HEK293 (cell line): ENCODE results near the gene C16orf78.

ENCODE experiments used
- CTCF ChIA-PET: fragments of 350-600 bp; formaldehyde crosslinking; extraction: SDS; loops from one replicate; lab custom pipeline; 2021; ENCODE audit warnings: antibody characterized with exemption; lab: Yijun Ruan, JAX
- POLR2A ChIA-PET: fragments of 300-600 bp; formaldehyde crosslinking; extraction: SDS; loops from one replicate; lab custom pipeline; 2020; ENCODE audit warnings: antibody characterized with exemption, inconsistent platforms; lab: Yijun Ruan, JAX
- H3K27ac ChIP-seq: fragments of 200-500 bp; sonication (Bioruptor generic); 2 replicates; pipeline ENCODE4 v1.5.1; 2014; ENCODE audit warnings: low read depth, low read length, control low read depth, inconsistent platforms; ENCODE audit errors: extremely low read depth
- H3K36me3 ChIP-seq, 2 experiments: fragments of 200-500 bp in 1 of 2; sonication (Bioruptor generic) in 1 of 2; 1 replicate in 1 of 2; 2 replicates in 1 of 2; pipeline ENCODE4 v1.5.1; 2014 to 2017; ENCODE audit warnings: inconsistent platforms in 2 of 2, low read length in 2 of 2; ENCODE audit not compliant: control insufficient read depth in 2 of 2, insufficient read depth in 1 of 2
- H3K4me1 ChIP-seq: fragments of 200-500 bp; sonication (Bioruptor generic); 2 replicates; pipeline ENCODE4 v1.5.1; 2014; ENCODE audit warnings: mild to moderate bottlenecking, low read length, inconsistent platforms; ENCODE audit not compliant: control insufficient read depth, insufficient read depth
- H3K4me3 ChIP-seq: 2 replicates; pipeline ENCODE4 v1.5.1; 2011; ENCODE audit warnings: low read depth, mild to moderate bottlenecking, control low read depth, low read length, moderate library complexity
- H3K9me3 ChIP-seq: fragments of 200-500 bp; sonication (Bioruptor generic); 2 replicates; pipeline ENCODE4 v1.5.1; 2014; ENCODE audit warnings: low read depth, low read length, inconsistent platforms; ENCODE audit not compliant: control insufficient read depth, insufficient read depth
- EGR2 ChIP-seq: fragments of 450-650 bp; formaldehyde crosslinking; IDR thresholded peaks from 2 replicates; pipeline ENCODE4 v1.5.1; 2016; ENCODE audit warnings: low read depth, missing biosample characterization, missing genetic modification characterization
- GFI1B ChIP-seq: fragments of 450-650 bp; formaldehyde crosslinking; IDR thresholded peaks from 2 replicates; pipeline ENCODE4 v1.5.1; 2016; ENCODE audit warnings: missing biosample characterization, missing genetic modification characterization
- HOXA7 ChIP-seq: sonication (generic); formaldehyde crosslinking; IDR thresholded peaks from 2 replicates; pipeline ENCODE4 v1.8.1; 2022; ENCODE audit warnings: missing genetic modification reagents, borderline replicate concordance
- HOXD13 ChIP-seq: sonication (generic); formaldehyde crosslinking; IDR thresholded peaks from 2 replicates; pipeline ENCODE4 v1.8.0; 2022; ENCODE audit warnings: missing genetic modification reagents, borderline replicate concordance
- KLF8 ChIP-seq: fragments of 450-650 bp; formaldehyde crosslinking; IDR thresholded peaks from 2 replicates; pipeline ENCODE4 v1.5.1; 2016; ENCODE audit warnings: missing biosample characterization, missing genetic modification characterization
- MZF1 ChIP-seq: fragments of 450-650 bp; formaldehyde crosslinking; IDR thresholded peaks from 2 replicates; pipeline ENCODE4 v1.5.1; 2017; ENCODE audit warnings: missing biosample characterization, missing genetic modification characterization, borderline replicate concordance
- OSR2 ChIP-seq: fragments of 450-650 bp; formaldehyde crosslinking; IDR thresholded peaks from 2 replicates; pipeline ENCODE4 v1.5.1; 2016; ENCODE audit warnings: missing biosample characterization, missing genetic modification characterization
- SP2 ChIP-seq: fragments of 450-650 bp; formaldehyde crosslinking; IDR thresholded peaks from 2 replicates; pipeline ENCODE4 v1.5.1; 2016; ENCODE audit warnings: missing biosample characterization, missing genetic modification characterization
- YY1 ChIP-seq: fragments of 450-650 bp; formaldehyde crosslinking; IDR thresholded peaks from 2 replicates; pipeline ENCODE4 v1.5.1; 2018; ENCODE audit warnings: missing biosample characterization, missing genetic modification characterization
- ZFHX2 ChIP-seq: fragments of 450-650 bp; formaldehyde crosslinking; conservative IDR thresholded peaks from 2 replicates; pipeline ENCODE4 v1.5.1; 2016; ENCODE audit warnings: missing biosample characterization, missing genetic modification characterization
- ZFP41 ChIP-seq: fragments of 450-650 bp; formaldehyde crosslinking; IDR thresholded peaks from 2 replicates; pipeline ENCODE4 v1.5.1; 2016; ENCODE audit warnings: missing biosample characterization, missing genetic modification characterization, borderline replicate concordance
- ZNF175 ChIP-seq: fragments of 450-650 bp; formaldehyde crosslinking; IDR thresholded peaks from 2 replicates; pipeline ENCODE4 v1.5.1; 2016; ENCODE audit warnings: missing biosample characterization, missing genetic modification characterization
- ZNF184 ChIP-seq: fragments of 450-650 bp; IDR thresholded peaks from 2 replicates; pipeline ENCODE4 v1.5.1; 2018; ENCODE audit warnings: missing biosample characterization, mild to moderate bottlenecking, missing genetic modification characterization
- ZNF341 ChIP-seq: fragments of 450-650 bp; formaldehyde crosslinking; IDR thresholded peaks from 2 replicates; pipeline ENCODE4; 2016; ENCODE audit warnings: low read depth, missing biosample characterization, missing genetic modification characterization
- ZNF433 ChIP-seq: fragments of 450-650 bp; formaldehyde crosslinking; IDR thresholded peaks from 2 replicates; pipeline ENCODE4 v1.5.1; 2016; ENCODE audit warnings: missing biosample characterization, missing genetic modification characterization, low read depth
- ZNF510 ChIP-seq: fragments of 450-650 bp; formaldehyde crosslinking; IDR thresholded peaks from 2 replicates; pipeline ENCODE4 v1.5.1; 2018; ENCODE audit warnings: mild to moderate bottlenecking, missing genetic modification characterization, missing biosample characterization; ENCODE audit not compliant: insufficient replicate concordance
- ZNF548 ChIP-seq: fragments of 450-650 bp; formaldehyde crosslinking; IDR thresholded peaks from 2 replicates; pipeline ENCODE4 v1.5.1; 2016; ENCODE audit warnings: missing biosample characterization, missing genetic modification characterization
- ZNF596 ChIP-seq: fragments of 450-650 bp; IDR thresholded peaks from 2 replicates; pipeline ENCODE4 v1.5.0; 2018; ENCODE audit warnings: missing biosample characterization, mild to moderate bottlenecking, missing genetic modification characterization, moderate library complexity
- ZNF677 ChIP-seq: fragments of 450-650 bp; IDR thresholded peaks from 2 replicates; pipeline ENCODE4 v1.5.0; 2018; ENCODE audit warnings: missing biosample characterization, mild to moderate bottlenecking, missing genetic modification characterization, moderate library complexity
- ZNF701 ChIP-seq: fragments of 450-650 bp; formaldehyde crosslinking; IDR thresholded peaks from 2 replicates; pipeline ENCODE4 v1.5.1; 2016; ENCODE audit warnings: missing biosample characterization, missing genetic modification characterization
- TF ChIP-seq, protein P1 (sequence below): fragments of 450-650 bp; formaldehyde crosslinking; IDR thresholded peaks from 2 replicates; pipeline ENCODE4 v1.5.1; 2016; ENCODE audit warnings: missing biosample characterization, missing genetic modification characterization, borderline replicate concordance
- TF ChIP-seq, protein P2 (sequence below): fragments of 450-650 bp; formaldehyde crosslinking; IDR thresholded peaks from 2 replicates; pipeline ENCODE4 v1.5.1; 2016; ENCODE audit warnings: missing biosample characterization, missing genetic modification characterization
- TF ChIP-seq, protein P3 (sequence below): fragments of 450-650 bp; formaldehyde crosslinking; IDR thresholded peaks from 2 replicates; pipeline ENCODE4 v1.5.1; 2016; ENCODE audit warnings: missing biosample characterization, missing genetic modification characterization, low read depth
- TF ChIP-seq, protein P4 (sequence below): fragments of 450-650 bp; formaldehyde crosslinking; IDR thresholded peaks from 2 replicates; pipeline ENCODE4 v1.5.1; 2016; ENCODE audit warnings: missing biosample characterization, missing genetic modification characterization
- TF ChIP-seq, protein P5 (sequence below): fragments of 450-650 bp; IDR thresholded peaks from 2 replicates; pipeline ENCODE4 v1.5.1; 2018; ENCODE audit warnings: missing biosample characterization, missing genetic modification characterization
- TF ChIP-seq, protein P6 (sequence below): fragments of 450-650 bp; formaldehyde crosslinking; IDR thresholded peaks from 2 replicates; pipeline ENCODE4 v1.5.1; 2017; ENCODE audit warnings: missing biosample characterization, missing genetic modification characterization

C16orf78 gene

DNA sequence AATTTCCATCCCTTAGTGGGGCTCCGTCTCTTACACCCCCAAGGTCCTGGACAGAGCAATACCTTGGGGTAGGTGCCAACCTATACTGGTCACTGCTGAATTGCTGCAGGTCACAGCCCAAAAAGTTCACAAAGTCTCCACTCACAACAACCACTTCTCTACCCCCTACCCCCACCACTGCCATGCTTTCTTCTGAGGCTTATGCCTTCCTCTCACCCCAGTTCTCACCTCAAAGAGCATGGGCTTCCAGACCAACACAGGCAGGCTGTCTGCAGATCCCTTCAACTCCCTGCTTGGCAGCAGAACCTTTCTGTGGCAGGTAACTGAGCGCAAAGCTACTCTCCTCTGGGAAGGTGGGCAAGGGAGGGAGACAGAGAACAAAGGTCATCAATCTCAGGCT, 35.5 kb downstream of the C16orf78 start:
- Histone ChIP-seq H3K4me3 (no peak overlapping the region), H3K4me1 (no peaks in the 10 kb centered on the region), H3K36me3 (no peaks in the 10 kb centered on the region), H3K27ac (no peak overlapping the region)
- CTCF ChIA-PET = interaction anchor here (0.9 to 2.3 kb wide), 2 partner anchors 295 to 538 kb away, joined by 3 to 7 read pairs; no protein-coding TSS in a partner anchor
- TF ChIP-seq SP2 (tag by site-specific recombination) = no peak
- TF ChIP-seq ZNF341 (tag by site-specific recombination) = no peak
- TF ChIP-seq, protein P1, sequence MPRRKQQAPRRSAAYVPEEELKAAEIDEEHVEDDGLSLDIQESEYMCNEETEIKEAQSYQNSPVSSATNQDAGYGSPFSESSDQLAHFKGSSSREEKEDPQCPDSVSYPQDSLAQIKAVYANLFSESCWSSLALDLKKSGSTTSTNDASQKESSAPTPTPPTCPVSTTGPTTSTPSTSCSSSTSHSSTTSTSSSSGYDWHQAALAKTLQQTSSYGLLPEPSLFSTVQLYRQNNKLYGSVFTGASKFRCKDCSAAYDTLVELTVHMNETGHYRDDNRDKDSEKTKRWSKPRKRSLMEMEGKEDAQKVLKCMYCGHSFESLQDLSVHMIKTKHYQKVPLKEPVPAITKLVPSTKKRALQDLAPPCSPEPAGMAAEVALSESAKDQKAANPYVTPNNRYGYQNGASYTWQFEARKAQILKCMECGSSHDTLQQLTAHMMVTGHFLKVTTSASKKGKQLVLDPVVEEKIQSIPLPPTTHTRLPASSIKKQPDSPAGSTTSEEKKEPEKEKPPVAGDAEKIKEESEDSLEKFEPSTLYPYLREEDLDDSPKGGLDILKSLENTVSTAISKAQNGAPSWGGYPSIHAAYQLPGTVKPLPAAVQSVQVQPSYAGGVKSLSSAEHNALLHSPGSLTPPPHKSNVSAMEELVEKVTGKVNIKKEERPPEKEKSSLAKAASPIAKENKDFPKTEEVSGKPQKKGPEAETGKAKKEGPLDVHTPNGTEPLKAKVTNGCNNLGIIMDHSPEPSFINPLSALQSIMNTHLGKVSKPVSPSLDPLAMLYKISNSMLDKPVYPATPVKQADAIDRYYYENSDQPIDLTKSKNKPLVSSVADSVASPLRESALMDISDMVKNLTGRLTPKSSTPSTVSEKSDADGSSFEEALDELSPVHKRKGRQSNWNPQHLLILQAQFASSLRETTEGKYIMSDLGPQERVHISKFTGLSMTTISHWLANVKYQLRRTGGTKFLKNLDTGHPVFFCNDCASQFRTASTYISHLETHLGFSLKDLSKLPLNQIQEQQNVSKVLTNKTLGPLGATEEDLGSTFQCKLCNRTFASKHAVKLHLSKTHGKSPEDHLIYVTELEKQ (tag by site-specific recombination) = no peak
- TF ChIP-seq, protein P2, sequence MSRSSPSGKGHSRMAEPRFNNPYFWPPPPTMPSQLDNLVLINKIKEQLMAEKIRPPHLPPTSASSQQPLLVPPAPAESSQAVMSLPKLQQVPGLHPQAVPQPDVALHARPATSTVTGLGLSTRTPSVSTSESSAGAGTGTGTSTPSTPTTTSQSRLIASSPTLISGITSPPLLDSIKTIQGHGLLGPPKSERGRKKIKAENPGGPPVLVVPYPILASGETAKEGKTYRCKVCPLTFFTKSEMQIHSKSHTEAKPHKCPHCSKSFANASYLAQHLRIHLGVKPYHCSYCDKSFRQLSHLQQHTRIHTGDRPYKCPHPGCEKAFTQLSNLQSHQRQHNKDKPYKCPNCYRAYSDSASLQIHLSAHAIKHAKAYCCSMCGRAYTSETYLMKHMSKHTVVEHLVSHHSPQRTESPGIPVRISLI (tag by site-specific recombination) = no peak
- no peak for TF ChIP-seq OSR2
- TF ChIP-seq GFI1B (tag by site-specific recombination) = no peak
- TF ChIP-seq, protein P3, sequence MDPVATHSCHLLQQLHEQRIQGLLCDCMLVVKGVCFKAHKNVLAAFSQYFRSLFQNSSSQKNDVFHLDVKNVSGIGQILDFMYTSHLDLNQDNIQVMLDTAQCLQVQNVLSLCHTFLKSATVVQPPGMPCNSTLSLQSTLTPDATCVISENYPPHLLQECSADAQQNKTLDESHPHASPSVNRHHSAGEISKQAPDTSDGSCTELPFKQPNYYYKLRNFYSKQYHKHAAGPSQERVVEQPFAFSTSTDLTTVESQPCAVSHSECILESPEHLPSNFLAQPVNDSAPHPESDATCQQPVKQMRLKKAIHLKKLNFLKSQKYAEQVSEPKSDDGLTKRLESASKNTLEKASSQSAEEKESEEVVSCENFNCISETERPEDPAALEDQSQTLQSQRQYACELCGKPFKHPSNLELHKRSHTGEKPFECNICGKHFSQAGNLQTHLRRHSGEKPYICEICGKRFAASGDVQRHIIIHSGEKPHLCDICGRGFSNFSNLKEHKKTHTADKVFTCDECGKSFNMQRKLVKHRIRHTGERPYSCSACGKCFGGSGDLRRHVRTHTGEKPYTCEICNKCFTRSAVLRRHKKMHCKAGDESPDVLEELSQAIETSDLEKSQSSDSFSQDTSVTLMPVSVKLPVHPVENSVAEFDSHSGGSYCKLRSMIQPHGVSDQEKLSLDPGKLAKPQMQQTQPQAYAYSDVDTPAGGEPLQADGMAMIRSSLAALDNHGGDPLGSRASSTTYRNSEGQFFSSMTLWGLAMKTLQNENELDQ = no peak
- TF ChIP-seq ZNF184 (tag by site-specific recombination) = no peak
- TF ChIP-seq YY1 = no peak
- TF ChIP-seq ZNF596 (tag by site-specific recombination) = no peak
- TF ChIP-seq EGR2 (tag by site-specific recombination) = no peak
- no peak for TF ChIP-seq ZFP41 (tag by site-specific recombination)
- TF ChIP-seq MZF1 (tag by site-specific recombination) = no peak
- TF ChIP-seq KLF8 (tag by site-specific recombination) = no peak
- no peak for TF ChIP-seq ZNF433 (tag by site-specific recombination)
- TF ChIP-seq, protein P4, sequence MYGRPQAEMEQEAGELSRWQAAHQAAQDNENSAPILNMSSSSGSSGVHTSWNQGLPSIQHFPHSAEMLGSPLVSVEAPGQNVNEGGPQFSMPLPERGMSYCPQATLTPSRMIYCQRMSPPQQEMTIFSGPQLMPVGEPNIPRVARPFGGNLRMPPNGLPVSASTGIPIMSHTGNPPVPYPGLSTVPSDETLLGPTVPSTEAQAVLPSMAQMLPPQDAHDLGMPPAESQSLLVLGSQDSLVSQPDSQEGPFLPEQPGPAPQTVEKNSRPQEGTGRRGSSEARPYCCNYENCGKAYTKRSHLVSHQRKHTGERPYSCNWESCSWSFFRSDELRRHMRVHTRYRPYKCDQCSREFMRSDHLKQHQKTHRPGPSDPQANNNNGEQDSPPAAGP = no peak
- TF ChIP-seq, all 188 proteins: peak for 0
- POLR2A ChIA-PET = interaction anchor here (0.6 kb wide), 1 partner anchor 331 kb away, joined by 5 read pairs; no protein-coding TSS in a partner anchor
- H3K9me3 ChIP-seq = no peaks in the 10 kb centered on the region

DNA sequence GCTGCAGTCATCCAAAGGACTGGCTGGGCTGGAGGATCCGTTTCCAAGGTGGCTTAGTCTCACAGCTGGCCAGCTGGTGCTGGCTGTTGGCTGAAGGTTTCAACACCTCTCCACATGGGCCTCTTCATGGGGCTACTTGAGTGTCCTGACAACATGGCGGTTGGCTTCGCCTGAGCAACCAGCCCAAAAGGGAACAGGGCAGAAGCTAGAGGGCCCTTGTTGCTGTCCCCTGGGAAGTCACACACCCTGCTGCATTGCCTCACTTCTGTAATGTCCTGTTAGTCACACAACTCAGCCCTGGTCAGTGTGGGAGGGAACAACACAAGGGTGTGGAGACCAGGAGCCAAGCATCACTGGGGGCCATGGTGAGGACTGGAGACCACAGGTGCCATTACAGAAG, 36.6 kb downstream of the C16orf78 start:
- Histone ChIP-seq H3K36me3 (no peaks in the 10 kb centered on the region), H3K4me3 (no peak overlapping the region), H3K4me1 (no peaks in the 10 kb centered on the region), H3K9me3 (no peaks in the 10 kb centered on the region), H3K27ac (no peak overlapping the region)
- CTCF ChIA-PET = interaction anchor here (0.6 to 3.1 kb wide), 3 partner anchors 182 to 649 kb away, joined by 3 to 13 read pairs (median 4); no protein-coding TSS in a partner anchor
- POLR2A ChIA-PET = no interaction called here
- TF ChIP-seq ZFHX2 (tag by site-specific recombination) (no peak), ZNF175 (no peak), ZNF701 (tag by site-specific recombination) (no peak), ZNF677 (tag by site-specific recombination) (no peak), HOXD13 (CRISPR knock-in tag) (no peak), ZNF548 (no peak), ZNF510 (tag by site-specific recombination) (no peak), HOXA7 (CRISPR knock-in tag) (no peak)
- TF ChIP-seq, protein P5, sequence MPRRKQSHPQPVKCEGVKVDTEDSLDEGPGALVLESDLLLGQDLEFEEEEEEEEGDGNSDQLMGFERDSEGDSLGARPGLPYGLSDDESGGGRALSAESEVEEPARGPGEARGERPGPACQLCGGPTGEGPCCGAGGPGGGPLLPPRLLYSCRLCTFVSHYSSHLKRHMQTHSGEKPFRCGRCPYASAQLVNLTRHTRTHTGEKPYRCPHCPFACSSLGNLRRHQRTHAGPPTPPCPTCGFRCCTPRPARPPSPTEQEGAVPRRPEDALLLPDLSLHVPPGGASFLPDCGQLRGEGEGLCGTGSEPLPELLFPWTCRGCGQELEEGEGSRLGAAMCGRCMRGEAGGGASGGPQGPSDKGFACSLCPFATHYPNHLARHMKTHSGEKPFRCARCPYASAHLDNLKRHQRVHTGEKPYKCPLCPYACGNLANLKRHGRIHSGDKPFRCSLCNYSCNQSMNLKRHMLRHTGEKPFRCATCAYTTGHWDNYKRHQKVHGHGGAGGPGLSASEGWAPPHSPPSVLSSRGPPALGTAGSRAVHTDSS (tag by site-specific recombination) = no peak
- TF ChIP-seq, protein P6, sequence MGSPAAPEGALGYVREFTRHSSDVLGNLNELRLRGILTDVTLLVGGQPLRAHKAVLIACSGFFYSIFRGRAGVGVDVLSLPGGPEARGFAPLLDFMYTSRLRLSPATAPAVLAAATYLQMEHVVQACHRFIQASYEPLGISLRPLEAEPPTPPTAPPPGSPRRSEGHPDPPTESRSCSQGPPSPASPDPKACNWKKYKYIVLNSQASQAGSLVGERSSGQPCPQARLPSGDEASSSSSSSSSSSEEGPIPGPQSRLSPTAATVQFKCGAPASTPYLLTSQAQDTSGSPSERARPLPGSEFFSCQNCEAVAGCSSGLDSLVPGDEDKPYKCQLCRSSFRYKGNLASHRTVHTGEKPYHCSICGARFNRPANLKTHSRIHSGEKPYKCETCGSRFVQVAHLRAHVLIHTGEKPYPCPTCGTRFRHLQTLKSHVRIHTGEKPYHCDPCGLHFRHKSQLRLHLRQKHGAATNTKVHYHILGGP (tag by site-specific recombination) = no peak
